ENCODE data around the gene PFKFB2.

The PFKFB2 gene

GRCh38 chr1:207058878-207059867 is 6.1 kb downstream of the PFKFB2 start:
- no peak overlapping the region for H3K27ac ChIP-seq (ENCODE audit: low read length)
- no peaks in the 10 kb centered on the region for H3K27me3 ChIP-seq (ENCODE audit: low read depth, low read length)
- no peak overlapping the region for H3K4me3 ChIP-seq (ENCODE audit: low read depth in 1 of 2, low read length in 2 of 2)
- no peaks in the 10 kb centered on the region for H3K9me3 ChIP-seq (ENCODE audit: control insufficient read depth in 1 of 2, low read length in 2 of 2)
- peaks cover 22 to 36% of the 10 kb centered on the region in 2 donors for H3K36me3 ChIP-seq (ENCODE audit: control insufficient read depth in 1 of 2, insufficient read depth in 2 of 2, low read length in 2 of 2)
- no peaks in the 10 kb centered on the region for H3K4me1 ChIP-seq (ENCODE audit: control insufficient read depth in 1 of 2, insufficient read depth in 2 of 2, low read length in 2 of 2)

- Histone ChIP-seq H3K4me1 (ENCODE audit: control insufficient read depth in 1 of 2, insufficient read depth in 2 of 2, low read length in 2 of 2) (no peaks in the 10 kb centered on the region), H3K9me3 (ENCODE audit: control insufficient read depth in 1 of 2, low read length in 2 of 2) (no peaks in the 10 kb centered on the region), H3K36me3 (ENCODE audit: control insufficient read depth in 1 of 2, insufficient read depth in 2 of 2, low read length in 2 of 2) (peaks cover 23 to 41% of the 10 kb centered on the region in 2 donors), H3K27ac (ENCODE audit: low read length) (no peak overlapping the region), H3K27me3 (ENCODE audit: low read depth, low read length) (no peaks in the 10 kb centered on the region), H3K4me3 (ENCODE audit: low read depth in 1 of 2, low read length in 2 of 2) (no peak overlapping the region)
Measured at GRCh38 chr1:207059881-207060280, 6.8 kb downstream of the PFKFB2 start.

- Histone ChIP-seq H3K4me3 (ENCODE audit: low read depth in 1 of 2, low read length in 2 of 2) (no peak overlapping the region), H3K4me1 (ENCODE audit: control insufficient read depth in 1 of 2, insufficient read depth in 2 of 2, low read length in 2 of 2) (no peaks in the 10 kb centered on the region), H3K27ac (ENCODE audit: low read length) (no peak overlapping the region), H3K36me3 (ENCODE audit: control insufficient read depth in 1 of 2, insufficient read depth in 2 of 2, low read length in 2 of 2) (peaks cover 26 to 47% of the 10 kb centered on the region in 2 donors), H3K27me3 (ENCODE audit: low read depth, low read length) (no peaks in the 10 kb centered on the region), H3K9me3 (ENCODE audit: control insufficient read depth in 1 of 2, low read length in 2 of 2) (no peaks in the 10 kb centered on the region)
Measured at GRCh38 chr1:207060596-207060995, 7.5 kb downstream of the PFKFB2 start.

GRCh38 chr1:207062058-207062457 is 9.0 kb downstream of the PFKFB2 start:
- Histone ChIP-seq H3K9me3 (ENCODE audit: control insufficient read depth in 1 of 2, low read length in 2 of 2) (no peaks in the 10 kb centered on the region), H3K4me3 (ENCODE audit: low read depth in 1 of 2, low read length in 2 of 2) (no peak overlapping the region), H3K36me3 (ENCODE audit: control insufficient read depth in 1 of 2, insufficient read depth in 2 of 2, low read length in 2 of 2) (peaks cover 29 to 53% of the 10 kb centered on the region in 2 donors), H3K27me3 (ENCODE audit: low read depth, low read length) (no peaks in the 10 kb centered on the region), H3K27ac (ENCODE audit: low read length) (no peak overlapping the region), H3K4me1 (ENCODE audit: control insufficient read depth in 1 of 2, insufficient read depth in 2 of 2, low read length in 2 of 2) (no peaks in the 10 kb centered on the region)

- H3K9me3 ChIP-seq (ENCODE audit: control insufficient read depth in 1 of 2, low read length in 2 of 2) = no peaks in the 10 kb centered on the region
- H3K4me1 ChIP-seq (ENCODE audit: control insufficient read depth in 1 of 2, insufficient read depth in 2 of 2, low read length in 2 of 2) = no peaks in the 10 kb centered on the region
- no peak overlapping the region for H3K4me3 ChIP-seq (ENCODE audit: low read depth in 1 of 2, low read length in 2 of 2)
- peaks cover 36 to 62% of the 10 kb centered on the region in 2 donors for H3K36me3 ChIP-seq (ENCODE audit: control insufficient read depth in 1 of 2, insufficient read depth in 2 of 2, low read length in 2 of 2)
- no peak overlapping the region for H3K27ac ChIP-seq (ENCODE audit: low read length)
- no peaks in the 10 kb centered on the region for H3K27me3 ChIP-seq (ENCODE audit: low read depth, low read length)
Measured at GRCh38 chr1:207063014-207063413, 9.9 kb downstream of the PFKFB2 start.

- H3K27ac ChIP-seq (ENCODE audit: low read length) = no peak overlapping the region
Measured at GRCh38 chr1:207064561-207064960, 11.5 kb downstream of the PFKFB2 start.

GRCh38 chr1:207067185-207067584 is 14.1 kb downstream of the PFKFB2 start:
- Histone ChIP-seq H3K27me3 (ENCODE audit: low read depth, low read length) (no peaks in the 10 kb centered on the region), H3K27ac (ENCODE audit: low read length) (peak overlapping the region; percentile 47), H3K4me3 (ENCODE audit: low read depth in 1 of 2, low read length in 2 of 2) (no peak overlapping the region), H3K36me3 (ENCODE audit: control insufficient read depth in 1 of 2, insufficient read depth in 2 of 2, low read length in 2 of 2) (peaks cover 59 to 88% of the 10 kb centered on the region in 2 donors), H3K4me1 (ENCODE audit: control insufficient read depth in 1 of 2, insufficient read depth in 2 of 2, low read length in 2 of 2) (no peaks in the 10 kb centered on the region), H3K9me3 (ENCODE audit: control insufficient read depth in 1 of 2, low read length in 2 of 2) (no peaks in the 10 kb centered on the region)

More at GRCh38 chr1:207064561-207064960, 11.5 kb downstream of the PFKFB2 start:
- H3K9me3 ChIP-seq (ENCODE audit: control insufficient read depth in 1 of 2, low read length in 2 of 2) = no peaks in the 10 kb centered on the region
- no peaks in the 10 kb centered on the region for H3K4me1 ChIP-seq (ENCODE audit: control insufficient read depth in 1 of 2, insufficient read depth in 2 of 2, low read length in 2 of 2)
- no peak overlapping the region for H3K4me3 ChIP-seq (ENCODE audit: low read depth in 1 of 2, low read length in 2 of 2)
- peaks cover 47 to 75% of the 10 kb centered on the region in 2 donors for H3K36me3 ChIP-seq (ENCODE audit: control insufficient read depth in 1 of 2, insufficient read depth in 2 of 2, low read length in 2 of 2)
- H3K27me3 ChIP-seq (ENCODE audit: low read depth, low read length) = no peaks in the 10 kb centered on the region

- H3K4me1 ChIP-seq (ENCODE audit: control insufficient read depth in 1 of 2, insufficient read depth in 2 of 2, low read length in 2 of 2) = no peaks in the 10 kb centered on the region
- H3K27me3 ChIP-seq (ENCODE audit: low read depth, low read length) = no peaks in the 10 kb centered on the region
- H3K9me3 ChIP-seq (ENCODE audit: control insufficient read depth in 1 of 2, low read length in 2 of 2) = no peaks in the 10 kb centered on the region
- H3K27ac ChIP-seq (ENCODE audit: low read length) = peak overlapping the region; percentile 47
- no peak overlapping the region for H3K4me3 ChIP-seq (ENCODE audit: low read depth in 1 of 2, low read length in 2 of 2)
- H3K36me3 ChIP-seq (ENCODE audit: control insufficient read depth in 1 of 2, insufficient read depth in 2 of 2, low read length in 2 of 2) = peaks cover 59 to 87% of the 10 kb centered on the region in 2 donors
Measured at GRCh38 chr1:207067665-207068064, 14.6 kb downstream of the PFKFB2 start.

GRCh38 chr1:207069061-207069460 is 16.0 kb downstream of the PFKFB2 start:
- H3K27ac ChIP-seq (ENCODE audit: low read length) = no peak overlapping the region
- no peaks in the 10 kb centered on the region for H3K27me3 ChIP-seq (ENCODE audit: low read depth, low read length)
- H3K4me3 ChIP-seq (ENCODE audit: low read depth in 1 of 2, low read length in 2 of 2) = no peak overlapping the region
- no peaks in the 10 kb centered on the region for H3K4me1 ChIP-seq (ENCODE audit: control insufficient read depth in 1 of 2, insufficient read depth in 2 of 2, low read length in 2 of 2)
- H3K36me3 ChIP-seq (ENCODE audit: control insufficient read depth in 1 of 2, insufficient read depth in 2 of 2, low read length in 2 of 2) = peaks cover 49 to 85% of the 10 kb centered on the region in 2 donors
- H3K9me3 ChIP-seq (ENCODE audit: control insufficient read depth in 1 of 2, low read length in 2 of 2) = no peaks in the 10 kb centered on the region

GRCh38 chr1:207069858-207070506 is 16.9 kb downstream of the PFKFB2 start:
- peaks cover 47 to 86% of the 10 kb centered on the region in 2 donors for H3K36me3 ChIP-seq (ENCODE audit: control insufficient read depth in 1 of 2, insufficient read depth in 2 of 2, low read length in 2 of 2)
- H3K4me1 ChIP-seq (ENCODE audit: control insufficient read depth in 1 of 2, insufficient read depth in 2 of 2, low read length in 2 of 2) = no peaks in the 10 kb centered on the region
- no peak overlapping the region for H3K27ac ChIP-seq (ENCODE audit: low read length)
- no peaks in the 10 kb centered on the region for H3K27me3 ChIP-seq (ENCODE audit: low read depth, low read length)
- H3K4me3 ChIP-seq (ENCODE audit: low read depth in 1 of 2, low read length in 2 of 2) = no peak overlapping the region
- no peaks in the 10 kb centered on the region for H3K9me3 ChIP-seq (ENCODE audit: control insufficient read depth in 1 of 2, low read length in 2 of 2)

- no peak overlapping the region for H3K4me3 ChIP-seq (ENCODE audit: low read depth in 1 of 2, low read length in 2 of 2)
- H3K27ac ChIP-seq (ENCODE audit: low read length) = no peak overlapping the region
- H3K9me3 ChIP-seq (ENCODE audit: control insufficient read depth in 1 of 2, low read length in 2 of 2) = no peaks in the 10 kb centered on the region
- no peaks in the 10 kb centered on the region for H3K27me3 ChIP-seq (ENCODE audit: low read depth, low read length)
- peaks cover 45 to 80% of the 10 kb centered on the region in 2 donors for H3K36me3 ChIP-seq (ENCODE audit: control insufficient read depth in 1 of 2, insufficient read depth in 2 of 2, low read length in 2 of 2)
- H3K4me1 ChIP-seq (ENCODE audit: control insufficient read depth in 1 of 2, insufficient read depth in 2 of 2, low read length in 2 of 2) = no peaks in the 10 kb centered on the region
Measured at GRCh38 chr1:207070811-207071210, 17.7 kb downstream of the PFKFB2 start.
